Measurements from ENCODE around the gene PVR.
"Not testable (repeated sequence)": the region's sequence is repeated elsewhere in the genome, so short reads cannot be mapped to it uniquely, and the experiment has no call there.

PVR gene

GRCh38 chr19:44702551-44703176 is 59.0 kb downstream of the PVR start:
- DNase-seq: no peak

- DNase-seq: no peak
Measured at GRCh38 chr19:44703336-44704078, 59.8 kb downstream of the PVR start.

GRCh38 chr19:44704982-44705381 is 61.3 kb downstream of the PVR start:
- DNase-seq: no peak

GRCh38 chr19:44705502-44706010 is 61.8 kb downstream of the PVR start:
- no peak for DNase-seq

GRCh38 chr19:44706506-44707236 is 63.0 kb downstream of the PVR start:
- DNase-seq: no peak

- DNase-seq: no peak
Measured at GRCh38 chr19:44707794-44708193, 64.1 kb downstream of the PVR start.

- no peak for DNase-seq
Measured at GRCh38 chr19:44708940-44709339, 65.2 kb downstream of the PVR start.

- not testable (repeated sequence) for DNase-seq
Measured at GRCh38 chr19:44709434-44710266, 65.9 kb downstream of the PVR start.

- DNase-seq: no peak
Measured at GRCh38 chr19:44710483-44710882, 66.8 kb downstream of the PVR start.

GRCh38 chr19:44712864-44713515 is 69.3 kb downstream of the PVR start:
- no peak for DNase-seq
